Effector CD8-positive, alpha-beta T cell (primary cell): ENCODE measurements around the gene DBF4.
A peak's percentile ranks its signal among the peaks of the same experiment; 100 is the strongest.
"Not testable (repeated sequence)": the region's sequence is repeated elsewhere in the genome, so short reads cannot be mapped to it uniquely, and the experiment has no call there.

Source experiments
- DNase-seq: peaks from one replicate; lab custom pipeline; 2025; lab: John Stamatoyannopoulos, UW

DBF4 gene

GRCh38 chr7:87882151-87882937 lies 6.1 kb downstream of the DBF4 start:
- DNase-seq: no peak

GRCh38 chr7:87885018-87885417 lies 8.7 kb downstream of the DBF4 start:
- no peak for DNase-seq

- no peak for DNase-seq
These were observed 10.6 kb downstream of the DBF4 start for GRCh38 chr7:87886875-87887274.

- no peak for DNase-seq
These were observed 19.1 kb downstream of the DBF4 start for GRCh38 chr7:87895363-87895762.

GRCh38 chr7:87899255-87899654 lies 23.0 kb downstream of the DBF4 start:
- no peak for DNase-seq

GRCh38 chr7:87907136-87907906 lies 31.0 kb downstream of the DBF4 start:
- not testable (repeated sequence) for DNase-seq

GRCh38 chr7:87908814-87909213 lies 32.5 kb downstream of the DBF4 start:
- not testable (repeated sequence) for DNase-seq

- no peak for DNase-seq
These were observed 35.8 kb downstream of the DBF4 start for GRCh38 chr7:87912121-87912520.

- DNase-seq: no peak
These were observed 42.4 kb downstream of the DBF4 start for GRCh38 chr7:87918740-87919139.

GRCh38 chr7:87919875-87920274 lies 43.6 kb downstream of the DBF4 start:
- DNase-seq: no peak

- DNase-seq: no peak
These were observed 44.3 kb downstream of the DBF4 start for GRCh38 chr7:87920578-87920977.

GRCh38 chr7:87922759-87923395 lies 46.6 kb downstream of the DBF4 start:
- DNase-seq: not testable (repeated sequence)

- DNase-seq: no peak
These were observed 50.5 kb downstream of the DBF4 start for GRCh38 chr7:87926581-87927461.

- DNase-seq: no peak
These were observed 57.3 kb downstream of the DBF4 start for GRCh38 chr7:87933605-87933952.

GRCh38 chr7:87933953-87934698 lies 57.8 kb downstream of the DBF4 start, which contains the start of gene ADAM22:
Gene ADAM22, plus strand, starts transcription at chr7:87934251. Its CDS starts 215 bp downstream, at chr7:87934466.
- DNase-seq: peak; percentile 64

GRCh38 chr7:87934699-87935383 lies 58.5 kb downstream of the DBF4 start:
- DNase-seq: no peak

- DNase-seq: no peak
These were observed 59.1 kb downstream of the DBF4 start for GRCh38 chr7:87935384-87935706.

GRCh38 chr7:87941138-87941537 lies 64.8 kb downstream of the DBF4 start:
- DNase-seq: no peak

- no peak for DNase-seq
These were observed 68.3 kb downstream of the DBF4 start for GRCh38 chr7:87944547-87944946.

- not testable (repeated sequence) for DNase-seq
These were observed 69.6 kb downstream of the DBF4 start for GRCh38 chr7:87945926-87946325.

- no peak for DNase-seq
These were observed 72.1 kb downstream of the DBF4 start for GRCh38 chr7:87948371-87948770.
